ENCODE measurements around the gene WDR90. TPM values are rescaled to one million over a fixed set of nuclear protein-coding genes. Genes with fewer than 3 reads are reported as not detected.

WDR90 gene
- total and polyA plus RNA-seq, 2 of the 13 experiments (the other 11 are each of a cell fraction or from before 2014, with no cell fraction given): 14.9 to 28.9 TPM

DNA sequence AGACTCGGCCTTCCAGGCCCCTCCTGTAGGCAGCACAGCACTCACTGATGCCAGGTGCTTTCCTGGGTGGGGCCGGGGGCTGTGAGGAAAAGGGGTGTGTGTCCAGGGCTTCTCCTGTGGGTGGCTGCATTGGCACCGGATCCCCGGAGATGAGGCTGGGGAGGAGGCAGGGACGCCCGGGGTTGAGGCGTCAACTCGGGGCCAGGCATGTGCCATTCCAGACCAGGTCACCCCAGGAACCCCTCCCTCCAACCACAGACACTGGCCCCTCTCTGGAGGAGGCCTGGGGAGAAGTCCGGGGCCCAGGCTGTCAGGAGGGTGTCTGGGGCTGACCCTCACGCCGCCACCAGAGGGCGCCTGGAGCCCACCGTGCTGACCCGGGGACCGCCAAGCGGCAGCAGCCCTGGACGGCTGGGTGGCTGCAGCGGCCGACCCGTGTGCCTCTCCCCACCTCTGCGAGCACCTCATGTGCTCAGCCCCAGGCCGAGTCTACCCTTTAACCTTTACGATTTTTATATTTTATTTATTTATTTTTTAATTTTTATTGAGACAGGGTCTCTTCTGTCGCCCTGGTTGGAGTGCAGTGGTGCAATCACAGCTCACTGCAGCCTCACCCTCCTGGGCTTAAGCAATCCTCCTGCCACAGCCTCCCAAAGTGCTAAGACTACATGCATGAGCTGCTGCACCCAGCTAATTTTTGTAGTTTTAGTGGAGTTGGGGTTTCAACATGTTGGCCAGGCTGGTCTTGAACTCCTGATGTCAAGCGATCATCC, 62.6 kb downstream of the WDR90 start (continued):
- TF ChIP-seq, protein P1, sequence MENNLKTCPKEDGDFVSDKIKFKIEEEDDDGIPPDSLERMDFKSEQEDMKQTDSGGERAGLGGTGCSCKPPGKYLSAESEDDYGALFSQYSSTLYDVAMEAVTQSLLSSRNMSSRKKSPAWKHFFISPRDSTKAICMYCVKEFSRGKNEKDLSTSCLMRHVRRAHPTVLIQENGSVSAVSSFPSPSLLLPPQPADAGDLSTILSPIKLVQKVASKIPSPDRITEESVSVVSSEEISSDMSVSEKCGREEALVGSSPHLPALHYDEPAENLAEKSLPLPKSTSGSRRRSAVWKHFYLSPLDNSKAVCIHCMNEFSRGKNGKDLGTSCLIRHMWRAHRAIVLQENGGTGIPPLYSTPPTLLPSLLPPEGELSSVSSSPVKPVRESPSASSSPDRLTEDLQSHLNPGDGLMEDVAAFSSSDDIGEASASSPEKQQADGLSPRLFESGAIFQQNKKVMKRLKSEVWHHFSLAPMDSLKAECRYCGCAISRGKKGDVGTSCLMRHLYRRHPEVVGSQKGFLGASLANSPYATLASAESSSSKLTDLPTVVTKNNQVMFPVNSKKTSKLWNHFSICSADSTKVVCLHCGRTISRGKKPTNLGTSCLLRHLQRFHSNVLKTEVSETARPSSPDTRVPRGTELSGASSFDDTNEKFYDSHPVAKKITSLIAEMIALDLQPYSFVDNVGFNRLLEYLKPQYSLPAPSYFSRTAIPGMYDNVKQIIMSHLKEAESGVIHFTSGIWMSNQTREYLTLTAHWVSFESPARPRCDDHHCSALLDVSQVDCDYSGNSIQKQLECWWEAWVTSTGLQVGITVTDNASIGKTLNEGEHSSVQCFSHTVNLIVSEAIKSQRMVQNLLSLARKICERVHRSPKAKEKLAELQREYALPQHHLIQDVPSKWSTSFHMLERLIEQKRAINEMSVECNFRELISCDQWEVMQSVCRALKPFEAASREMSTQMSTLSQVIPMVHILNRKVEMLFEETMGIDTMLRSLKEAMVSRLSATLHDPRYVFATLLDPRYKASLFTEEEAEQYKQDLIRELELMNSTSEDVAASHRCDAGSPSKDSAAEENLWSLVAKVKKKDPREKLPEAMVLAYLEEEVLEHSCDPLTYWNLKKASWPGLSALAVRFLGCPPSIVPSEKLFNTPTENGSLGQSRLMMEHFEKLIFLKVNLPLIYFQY (CRISPR knock-in tag; IDR thresholded peaks at IDR 0.05; ENCODE audit: borderline replicate concordance): no peak
- TF ChIP-seq, protein P2, sequence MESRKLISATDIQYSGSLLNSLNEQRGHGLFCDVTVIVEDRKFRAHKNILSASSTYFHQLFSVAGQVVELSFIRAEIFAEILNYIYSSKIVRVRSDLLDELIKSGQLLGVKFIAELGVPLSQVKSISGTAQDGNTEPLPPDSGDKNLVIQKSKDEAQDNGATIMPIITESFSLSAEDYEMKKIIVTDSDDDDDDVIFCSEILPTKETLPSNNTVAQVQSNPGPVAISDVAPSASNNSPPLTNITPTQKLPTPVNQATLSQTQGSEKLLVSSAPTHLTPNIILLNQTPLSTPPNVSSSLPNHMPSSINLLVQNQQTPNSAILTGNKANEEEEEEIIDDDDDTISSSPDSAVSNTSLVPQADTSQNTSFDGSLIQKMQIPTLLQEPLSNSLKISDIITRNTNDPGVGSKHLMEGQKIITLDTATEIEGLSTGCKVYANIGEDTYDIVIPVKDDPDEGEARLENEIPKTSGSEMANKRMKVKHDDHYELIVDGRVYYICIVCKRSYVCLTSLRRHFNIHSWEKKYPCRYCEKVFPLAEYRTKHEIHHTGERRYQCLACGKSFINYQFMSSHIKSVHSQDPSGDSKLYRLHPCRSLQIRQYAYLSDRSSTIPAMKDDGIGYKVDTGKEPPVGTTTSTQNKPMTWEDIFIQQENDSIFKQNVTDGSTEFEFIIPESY (CRISPR knock-in tag; IDR thresholded peaks at IDR 0.05): peak; percentile 56; the same call in 1 of the 2 replicates
- TF ChIP-seq ZNF777 (CRISPR knock-in tag; IDR thresholded peaks at IDR 0.05) (peak; percentile 74), CEBPG (CRISPR knock-in tag; IDR thresholded peaks at IDR 0.05) (no peak), ZNF768 (CRISPR knock-in tag; IDR thresholded peaks at IDR 0.05) (peak; percentile 65; the same call in 1 of the 2 replicates), MIER2 (CRISPR knock-in tag; IDR thresholded peaks at IDR 0.05) (0 out of 2 replicates have a peak, but pooled peaks have one; percentile 21), YY1 (IDR thresholded peaks at IDR 0.05; ENCODE audit: insufficient read depth, insufficient replicate concordance, low read depth, low read length) (peak; percentile 46), MAZ (IDR thresholded peaks at IDR 0.05; ENCODE audit: borderline replicate concordance, low read depth, low read length) (0 out of 2 replicates have a peak, but pooled peaks have one; percentile 36), MAZ (CRISPR knock-in tag; IDR thresholded peaks at IDR 0.05; ENCODE audit: low read depth) (no peak), ATF7-NPFF (CRISPR knock-in tag; IDR thresholded peaks at IDR 0.05; ENCODE audit: low read depth) (0 out of 2 replicates have a peak, but pooled peaks have one; percentile 40), PHB2 (IDR thresholded peaks at IDR 0.05; ENCODE audit: partially characterized antibody) (no peak), MXI1 (IDR thresholded peaks at IDR 0.05; ENCODE audit: borderline replicate concordance, low read depth, low read length) (peak; percentile 25; the same call in 1 of the 3 replicates)
- TF ChIP-seq, protein P3, sequence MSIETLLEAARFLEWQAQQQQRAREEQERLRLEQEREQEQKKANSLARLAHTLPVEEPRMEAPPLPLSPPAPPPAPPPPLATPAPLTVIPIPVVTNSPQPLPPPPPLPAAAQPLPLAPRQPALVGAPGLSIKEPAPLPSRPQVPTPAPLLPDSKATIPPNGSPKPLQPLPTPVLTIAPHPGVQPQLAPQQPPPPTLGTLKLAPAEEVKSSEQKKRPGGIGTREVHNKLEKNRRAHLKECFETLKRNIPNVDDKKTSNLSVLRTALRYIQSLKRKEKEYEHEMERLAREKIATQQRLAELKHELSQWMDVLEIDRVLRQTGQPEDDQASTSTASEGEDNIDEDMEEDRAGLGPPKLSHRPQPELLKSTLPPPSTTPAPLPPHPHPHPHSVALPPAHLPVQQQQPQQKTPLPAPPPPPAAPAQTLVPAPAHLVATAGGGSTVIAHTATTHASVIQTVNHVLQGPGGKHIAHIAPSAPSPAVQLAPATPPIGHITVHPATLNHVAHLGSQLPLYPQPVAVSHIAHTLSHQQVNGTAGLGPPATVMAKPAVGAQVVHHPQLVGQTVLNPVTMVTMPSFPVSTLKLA (IDR thresholded peaks at IDR 0.05): no peak
- TF ChIP-seq, protein P4, sequence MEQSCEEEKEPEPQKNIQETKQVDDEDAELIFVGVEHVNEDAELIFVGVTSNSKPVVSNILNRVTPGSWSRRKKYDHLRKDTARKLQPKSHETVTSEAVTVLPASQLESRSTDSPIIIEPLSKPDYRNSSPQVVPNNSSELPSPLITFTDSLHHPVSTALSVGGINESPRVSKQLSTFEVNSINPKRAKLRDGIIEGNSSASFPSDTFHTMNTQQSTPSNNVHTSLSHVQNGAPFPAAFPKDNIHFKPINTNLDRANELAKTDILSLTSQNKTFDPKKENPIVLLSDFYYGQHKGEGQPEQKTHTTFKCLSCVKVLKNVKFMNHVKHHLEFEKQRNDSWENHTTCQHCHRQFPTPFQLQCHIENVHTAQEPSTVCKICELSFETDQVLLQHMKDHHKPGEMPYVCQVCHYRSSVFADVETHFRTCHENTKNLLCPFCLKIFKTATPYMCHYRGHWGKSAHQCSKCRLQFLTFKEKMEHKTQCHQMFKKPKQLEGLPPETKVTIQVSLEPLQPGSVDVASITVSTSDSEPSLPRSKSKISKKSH (CRISPR knock-in tag; IDR thresholded peaks at IDR 0.05; ENCODE audit: borderline replicate concordance): peak; percentile 56; the same call in 1 of the 2 replicates
